ENCODE measurements around the gene CSK. TPM values are rescaled to one million over a fixed set of nuclear protein-coding genes. Genes with fewer than 3 reads are reported as not detected.
A peak's percentile ranks its signal among the peaks of the same experiment; 100 is the strongest.

CSK gene
- total RNA-seq, 2 donors from 2014 or later, result 11.2 to 15.2 TPM

DNA sequence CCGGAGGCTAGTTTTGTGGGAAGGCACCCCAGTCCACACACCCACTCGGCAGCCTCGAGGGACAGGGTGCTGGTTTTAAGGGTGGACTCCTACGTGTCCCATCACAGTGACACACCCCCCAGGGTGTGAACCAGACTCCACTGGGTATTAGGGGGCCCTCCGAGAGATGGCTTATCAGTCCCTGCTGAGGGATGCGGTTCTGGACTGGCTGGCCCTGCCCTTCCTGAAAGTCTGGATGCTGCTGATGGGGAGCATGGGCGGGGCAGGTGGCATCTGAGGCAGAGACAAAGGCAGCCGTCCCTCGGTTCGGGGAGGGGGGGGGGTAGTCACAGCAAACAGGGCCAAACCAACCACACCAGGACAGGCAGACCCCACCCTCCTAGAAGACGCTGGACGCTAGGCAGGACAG, 62.0 kb downstream of the CSK start:
- ATAC-seq (no peak), DNase-seq (no peak)
- Histone ChIP-seq H3K4me1 (peaks cover 21% of the 10 kb centered on the region), H3K27me3 (no peaks in the 10 kb centered on the region), H3K36me3 (replicated peaks in 1 of 2; ENCODE audit: insufficient read depth in 1 of 2, low read depth in 2 of 2) (peaks cover 0 to 6% of the 10 kb centered on the region in 2 donors), H3K4me3 (no peak overlapping the region), H3K9me3 (no peaks in the 10 kb centered on the region), H3K27ac (peak overlapping the region in 2 of 4 donors; percentile 82 to 88)
- intact Hi-C loops (cut with DNase I), result loop anchor here (10.0 kb wide), 1 partner anchor 61 kb away; the partner anchor contains the start of gene FAM219B
- TF ChIP-seq POLR2A (IDR thresholded peaks at IDR 0.05), result no peak
- TF ChIP-seq, protein P1, sequence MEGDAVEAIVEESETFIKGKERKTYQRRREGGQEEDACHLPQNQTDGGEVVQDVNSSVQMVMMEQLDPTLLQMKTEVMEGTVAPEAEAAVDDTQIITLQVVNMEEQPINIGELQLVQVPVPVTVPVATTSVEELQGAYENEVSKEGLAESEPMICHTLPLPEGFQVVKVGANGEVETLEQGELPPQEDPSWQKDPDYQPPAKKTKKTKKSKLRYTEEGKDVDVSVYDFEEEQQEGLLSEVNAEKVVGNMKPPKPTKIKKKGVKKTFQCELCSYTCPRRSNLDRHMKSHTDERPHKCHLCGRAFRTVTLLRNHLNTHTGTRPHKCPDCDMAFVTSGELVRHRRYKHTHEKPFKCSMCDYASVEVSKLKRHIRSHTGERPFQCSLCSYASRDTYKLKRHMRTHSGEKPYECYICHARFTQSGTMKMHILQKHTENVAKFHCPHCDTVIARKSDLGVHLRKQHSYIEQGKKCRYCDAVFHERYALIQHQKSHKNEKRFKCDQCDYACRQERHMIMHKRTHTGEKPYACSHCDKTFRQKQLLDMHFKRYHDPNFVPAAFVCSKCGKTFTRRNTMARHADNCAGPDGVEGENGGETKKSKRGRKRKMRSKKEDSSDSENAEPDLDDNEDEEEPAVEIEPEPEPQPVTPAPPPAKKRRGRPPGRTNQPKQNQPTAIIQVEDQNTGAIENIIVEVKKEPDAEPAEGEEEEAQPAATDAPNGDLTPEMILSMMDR (IDR thresholded peaks at IDR 0.05), result no peak
- 65 to 66% methylated on average over 9 to 12 of the region's 12 CpGs for WGBS, 2 donors

DNA sequence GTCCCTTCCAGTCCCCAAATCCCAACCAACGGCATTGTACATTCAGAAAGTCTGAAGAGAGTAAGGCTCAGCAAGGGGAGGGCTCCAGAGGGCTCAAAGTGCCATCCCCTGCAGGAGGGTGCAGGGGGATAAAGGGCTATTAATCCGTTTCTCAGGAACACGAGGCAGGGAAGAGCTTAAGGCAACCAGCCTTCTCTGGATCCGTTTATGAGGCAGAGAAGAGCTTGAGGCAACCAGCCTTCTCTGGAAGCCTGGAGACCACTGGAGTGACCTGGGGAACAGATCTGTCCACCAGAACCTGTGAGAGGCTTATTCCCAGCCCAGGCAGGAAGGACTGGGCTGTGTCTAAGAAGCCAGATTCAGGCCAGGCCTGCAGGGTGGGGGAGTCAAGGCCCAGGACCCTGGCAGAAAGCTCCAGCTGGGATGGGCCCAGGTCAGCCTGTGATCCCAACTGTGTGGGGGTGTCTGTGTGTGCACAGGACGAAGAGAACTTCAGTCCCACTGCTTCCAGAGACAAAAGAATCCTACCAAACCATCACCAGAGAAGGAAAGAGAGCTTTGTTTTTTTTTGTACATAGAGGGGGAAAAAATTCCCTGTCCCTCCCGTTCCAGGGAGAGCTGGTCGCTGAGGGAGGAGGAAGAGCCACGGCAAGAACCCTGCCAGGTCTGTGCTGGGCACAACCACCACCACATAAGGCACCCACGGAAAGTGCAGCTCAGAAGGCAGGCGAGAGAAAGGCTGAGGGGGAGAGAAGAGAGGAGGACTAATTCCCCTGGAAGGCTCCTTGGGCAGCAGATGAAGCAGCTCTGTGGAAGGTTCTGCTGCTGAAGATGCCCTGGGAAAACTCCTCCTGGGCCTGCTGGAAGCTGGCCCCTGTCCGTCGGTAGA, 62.7 kb downstream of the CSK start:
- DNase-seq, result no peak
- intact Hi-C loops (cut with DNase I), result loop anchor here (10.0 kb wide), 1 partner anchor 60 kb away; the partner anchor contains the start of gene FAM219B
- no peak overlapping the region for H3K27ac ChIP-seq

DNA sequence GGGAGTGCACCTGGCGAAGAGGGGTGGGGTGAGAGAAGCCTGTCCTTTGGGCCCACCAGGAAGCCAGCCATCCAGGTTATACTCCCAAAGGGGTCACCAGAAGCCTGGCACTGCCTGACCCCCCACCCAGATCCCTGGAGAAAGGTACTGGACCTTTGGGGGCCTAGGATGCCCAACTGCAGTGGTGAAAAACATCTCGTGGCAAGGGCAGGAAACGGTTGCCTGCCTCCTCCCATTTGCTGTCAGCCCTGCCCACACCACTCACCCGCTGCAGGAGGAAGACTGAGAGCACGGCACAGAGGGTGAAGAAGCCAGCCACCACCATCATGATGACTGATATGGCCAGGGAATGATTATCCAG, 63.3 kb downstream of the CSK start:
- no peak for ATAC-seq
- intact Hi-C loops (cut with DNase I), result loop anchor here (10.0 kb wide), 1 partner anchor 60 kb away; the partner anchor contains the start of gene FAM219B

More for the DNA sequence above, 62.7 kb downstream of the CSK start:
- ATAC-seq, result no peak
- WGBS, 2 donors, result 76 to 81% methylated on average over 10 to 12 of the region's 12 CpGs
- Histone ChIP-seq H3K27me3 (no peaks in the 10 kb centered on the region), H3K4me1 (peaks cover 21% of the 10 kb centered on the region), H3K9me3 (no peaks in the 10 kb centered on the region), H3K4me3 (no peak overlapping the region), H3K36me3 (replicated peaks in 1 of 2; ENCODE audit: insufficient read depth in 1 of 2, low read depth in 2 of 2) (peaks cover 0 to 6% of the 10 kb centered on the region in 2 donors)
- TF ChIP-seq POLR2A (IDR thresholded peaks at IDR 0.05), result no peak
- TF ChIP-seq, protein P1 (IDR thresholded peaks at IDR 0.05), result no peak

DNA sequence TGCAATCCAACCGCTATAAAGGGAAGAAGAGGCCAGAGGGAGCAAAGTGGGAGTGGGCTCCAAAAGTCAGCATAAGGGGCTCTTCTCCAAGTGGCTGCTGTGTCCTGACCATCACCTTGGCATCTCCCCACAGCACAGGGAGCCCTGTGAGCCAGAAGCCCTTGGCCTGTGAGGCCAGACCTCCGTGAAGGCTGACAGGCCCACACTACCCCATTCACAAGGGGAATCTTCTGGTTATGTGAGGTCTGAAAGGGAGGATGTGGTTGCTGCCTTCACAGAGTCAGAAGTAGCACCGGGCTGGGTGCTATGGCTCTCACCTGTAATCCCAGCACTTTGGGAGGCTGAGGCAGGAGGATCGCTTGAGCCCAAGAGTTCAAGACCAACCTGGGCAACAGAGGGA, 63.7 kb downstream of the CSK start:
- DNase-seq (no peak), ATAC-seq (no peak)
- Histone ChIP-seq H3K36me3 (replicated peaks in 1 of 2; ENCODE audit: insufficient read depth in 1 of 2, low read depth in 2 of 2) (peaks cover 0 to 11% of the 10 kb centered on the region in 2 donors), H3K27me3 (no peaks in the 10 kb centered on the region), H3K4me3 (no peak overlapping the region), H3K27ac (no peak overlapping the region), H3K9me3 (no peaks in the 10 kb centered on the region), H3K4me1 (peaks cover 21% of the 10 kb centered on the region)
- whole genome bisulfite sequencing, 2 donors, result 85 to 96% methylated on average over 4 of the region's 4 CpGs
- intact Hi-C loops (cut with DNase I), result loop anchor here (10.0 kb wide), 1 partner anchor 59 kb away; the partner anchor contains the start of gene FAM219B
- TF ChIP-seq POLR2A (IDR thresholded peaks at IDR 0.05), result no peak
- TF ChIP-seq, protein P1 (IDR thresholded peaks at IDR 0.05), result no peak

More for the DNA sequence above, 63.3 kb downstream of the CSK start:
- no peak overlapping the region for H3K4me3 ChIP-seq
- peaks cover 0 to 7% of the 10 kb centered on the region in 2 donors for H3K36me3 ChIP-seq (replicated peaks in 1 of 2; ENCODE audit: insufficient read depth in 1 of 2, low read depth in 2 of 2)
- H3K4me1 ChIP-seq, result peaks cover 21% of the 10 kb centered on the region
- WGBS, 2 donors, result 81 to 89% methylated on average over 4 to 5 of the region's 5 CpGs
- no peak for DNase-seq
- H3K27ac ChIP-seq, result no peak overlapping the region
- no peaks in the 10 kb centered on the region for H3K9me3 ChIP-seq
- TF ChIP-seq, protein P1 (IDR thresholded peaks at IDR 0.05), result no peak
- TF ChIP-seq POLR2A (IDR thresholded peaks at IDR 0.05), result no peak
- no peaks in the 10 kb centered on the region for H3K27me3 ChIP-seq
